Right atrium auricular region (tissue), 2 donors: ENCODE results near the gene COG1. TPM values are rescaled to one million over a fixed set of nuclear protein-coding genes. Genes with fewer than 3 reads are reported as not detected.

Experiments used
- DNase-seq: peaks from one replicate; pipeline ENCODE4 v3.0.0-alpha.2; 2019; ENCODE audit warnings: low spot score
- H3K27ac ChIP-seq, 2 donors: fragments of 200-600 bp; sonication (generic); 1 replicate in 1 of 2; 2 replicates in 1 of 2; pipeline ENCODE4 v1.5.1; 2016 to 2019
- H3K27me3 ChIP-seq, 2 donors: fragments of 200-600 bp; sonication (generic); one replicate each; pipeline versions ENCODE4 v1.5.1 to v1.6.0; 2017 to 2019
- H3K36me3 ChIP-seq: fragments of 200-600 bp; sonication (generic); one replicate; pipeline ENCODE4 v1.5.1; 2016
- H3K4me1 ChIP-seq, 2 donors: fragments of 200-600 bp; sonication (generic); one replicate each; pipeline versions ENCODE4 v1.5.1 to v1.6.0; 2017 to 2019
- H3K4me3 ChIP-seq, 2 donors: fragments of 200-600 bp; sonication (generic); 1 replicate in 1 of 2; 2 replicates in 1 of 2; pipeline ENCODE4 v1.5.1; 2017 to 2019; ENCODE audit warnings: mild to moderate bottlenecking in 1 of 2, moderate library complexity in 1 of 2
- H3K9me3 ChIP-seq, 2 donors: fragments of 200-600 bp; sonication (generic); one replicate each; pipeline ENCODE4 v1.5.1; 2019
- total RNA-seq, 2 donors: library from RNA; depleted of rRNA; stranded (reverse); fragments of >200 nt; gene quantifications; one replicate each; pipeline ENCODE4 v1.1.0, GENCODE V29; 2016
- TF ChIP-seq, protein P1 (sequence below), 2 donors: fragments of 200-600 bp; sonication (generic); IDR thresholded peaks; one replicate each; pipeline ENCODE4 v1.5.1; 2019; ENCODE audit warnings: antibody characterized with exemption in 2 of 2

COG1 gene
- total RNA-seq, 2 donors from 2014 or later: 17.3 to 21.3 TPM

DNA sequence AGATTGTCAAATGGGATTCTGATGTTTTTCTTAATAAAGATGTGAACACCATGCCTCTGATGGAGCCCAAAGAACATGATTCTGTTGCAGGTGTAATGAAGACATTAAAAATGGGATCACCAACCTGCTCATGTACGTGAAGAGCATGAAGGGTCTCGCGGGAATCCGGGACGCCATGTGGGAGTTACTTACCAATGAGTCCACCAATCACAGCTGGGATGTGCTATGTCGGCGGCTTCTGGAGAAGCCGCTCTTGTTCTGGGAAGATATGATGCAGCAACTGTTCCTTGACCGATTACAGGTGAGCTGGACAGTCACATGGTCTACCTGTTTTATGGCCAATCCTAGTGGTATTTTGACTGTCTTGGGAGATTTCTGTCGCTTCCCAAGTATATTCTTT lies 7.6 kb downstream of the COG1 start:
- Histone ChIP-seq H3K4me1 (peaks cover 0 to 25% of the 10 kb centered on the region in 2 donors), H3K27ac (no peak overlapping the region), H3K9me3 (no peaks in the 10 kb centered on the region), H3K4me3 (no peak overlapping the region), H3K36me3 (peaks cover 86% of the 10 kb centered on the region), H3K27me3 (no peaks in the 10 kb centered on the region)
- DNase-seq: no peak
- TF ChIP-seq, protein P1, sequence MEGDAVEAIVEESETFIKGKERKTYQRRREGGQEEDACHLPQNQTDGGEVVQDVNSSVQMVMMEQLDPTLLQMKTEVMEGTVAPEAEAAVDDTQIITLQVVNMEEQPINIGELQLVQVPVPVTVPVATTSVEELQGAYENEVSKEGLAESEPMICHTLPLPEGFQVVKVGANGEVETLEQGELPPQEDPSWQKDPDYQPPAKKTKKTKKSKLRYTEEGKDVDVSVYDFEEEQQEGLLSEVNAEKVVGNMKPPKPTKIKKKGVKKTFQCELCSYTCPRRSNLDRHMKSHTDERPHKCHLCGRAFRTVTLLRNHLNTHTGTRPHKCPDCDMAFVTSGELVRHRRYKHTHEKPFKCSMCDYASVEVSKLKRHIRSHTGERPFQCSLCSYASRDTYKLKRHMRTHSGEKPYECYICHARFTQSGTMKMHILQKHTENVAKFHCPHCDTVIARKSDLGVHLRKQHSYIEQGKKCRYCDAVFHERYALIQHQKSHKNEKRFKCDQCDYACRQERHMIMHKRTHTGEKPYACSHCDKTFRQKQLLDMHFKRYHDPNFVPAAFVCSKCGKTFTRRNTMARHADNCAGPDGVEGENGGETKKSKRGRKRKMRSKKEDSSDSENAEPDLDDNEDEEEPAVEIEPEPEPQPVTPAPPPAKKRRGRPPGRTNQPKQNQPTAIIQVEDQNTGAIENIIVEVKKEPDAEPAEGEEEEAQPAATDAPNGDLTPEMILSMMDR (IDR thresholded peaks at IDR 0.05): no peak

DNA sequence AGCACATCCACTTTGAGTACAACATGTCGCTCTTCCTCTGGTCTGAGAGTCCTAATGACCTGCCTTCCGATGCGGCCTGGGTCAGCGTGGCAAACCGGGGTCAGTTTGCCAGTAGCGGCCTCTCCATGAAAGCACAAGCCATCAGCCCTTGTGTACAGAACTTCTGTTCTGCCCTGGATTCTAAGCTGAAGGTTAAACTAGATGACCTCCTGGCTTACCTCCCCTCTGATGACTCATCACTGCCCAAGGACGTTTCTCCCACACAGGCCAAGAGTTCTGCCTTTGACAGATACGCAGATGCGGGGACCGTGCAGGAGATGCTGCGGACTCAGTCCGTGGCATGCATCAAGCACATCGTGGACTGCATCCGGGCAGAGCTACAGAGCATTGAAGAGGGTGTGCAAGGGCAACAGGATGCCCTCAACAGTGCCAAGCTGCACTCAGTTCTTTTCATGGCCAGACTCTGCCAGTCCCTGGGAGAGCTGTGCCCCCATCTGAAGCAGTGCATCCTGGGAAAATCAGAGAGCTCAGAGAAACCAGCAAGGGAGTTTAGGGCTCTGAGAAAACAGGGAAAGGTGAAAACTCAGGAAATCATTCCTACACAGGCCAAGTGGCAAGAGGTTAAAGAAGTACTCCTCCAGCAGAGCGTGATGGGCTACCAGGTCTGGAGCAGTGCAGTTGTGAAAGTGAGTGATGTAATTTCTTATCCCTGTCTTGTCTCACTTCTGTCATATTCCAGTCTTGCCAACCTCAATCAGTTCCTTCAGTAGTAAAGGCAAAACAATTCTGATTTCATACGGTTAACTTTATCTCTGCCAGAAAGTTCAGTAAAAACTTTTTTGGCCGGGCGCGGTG lies 8.6 kb downstream of the COG1 start:
- no peaks in the 10 kb centered on the region for H3K27me3 ChIP-seq
- DNase-seq: no peak
- peaks cover 0 to 25% of the 10 kb centered on the region in 2 donors for H3K4me1 ChIP-seq
- H3K27ac ChIP-seq: no peak overlapping the region
- no peak overlapping the region for H3K4me3 ChIP-seq
- H3K36me3 ChIP-seq: peaks cover 94% of the 10 kb centered on the region
- no peaks in the 10 kb centered on the region for H3K9me3 ChIP-seq
- TF ChIP-seq, protein P1 (IDR thresholded peaks at IDR 0.05): no peak

DNA sequence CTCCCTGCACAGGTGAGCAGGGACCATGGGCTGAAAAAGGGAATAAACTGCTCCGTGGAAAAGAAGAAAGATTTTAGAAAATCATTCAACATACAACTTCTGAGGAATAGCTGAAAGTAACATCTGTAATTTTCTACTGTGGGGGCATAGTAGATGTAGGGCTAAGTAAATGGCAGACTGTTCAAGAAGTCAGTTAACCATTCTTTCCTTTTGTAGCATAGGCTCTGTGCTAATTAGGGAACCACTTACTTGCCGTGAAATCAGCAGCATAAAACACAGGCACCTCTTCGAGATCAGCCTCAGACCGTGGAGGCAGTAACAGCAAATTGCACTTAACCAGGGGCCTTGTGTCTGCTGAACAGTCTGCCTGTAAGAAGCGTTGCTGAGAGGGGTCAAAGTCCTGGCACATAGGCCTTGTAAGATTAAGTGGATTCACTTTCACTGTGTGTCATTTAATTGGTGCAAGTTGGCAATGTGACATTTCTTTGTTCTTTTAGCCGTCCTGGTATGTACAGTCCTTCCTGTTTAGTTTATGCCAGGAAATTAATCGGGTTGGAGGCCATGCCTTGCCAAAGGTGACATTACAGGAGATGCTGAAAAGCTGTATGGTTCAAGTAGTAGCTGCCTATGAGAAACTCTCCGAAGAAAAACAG lies 10.4 kb downstream of the COG1 start:
- TF ChIP-seq, protein P1 (IDR thresholded peaks at IDR 0.05): no peak
- Histone ChIP-seq H3K27me3 (no peaks in the 10 kb centered on the region), H3K36me3 (peaks cover 94% of the 10 kb centered on the region), H3K4me1 (peaks cover 0 to 25% of the 10 kb centered on the region in 2 donors), H3K27ac (peak overlapping the region in 1 of 2 donors; percentile 48), H3K4me3 (no peak overlapping the region), H3K9me3 (no peaks in the 10 kb centered on the region)
- no peak for DNase-seq

DNA sequence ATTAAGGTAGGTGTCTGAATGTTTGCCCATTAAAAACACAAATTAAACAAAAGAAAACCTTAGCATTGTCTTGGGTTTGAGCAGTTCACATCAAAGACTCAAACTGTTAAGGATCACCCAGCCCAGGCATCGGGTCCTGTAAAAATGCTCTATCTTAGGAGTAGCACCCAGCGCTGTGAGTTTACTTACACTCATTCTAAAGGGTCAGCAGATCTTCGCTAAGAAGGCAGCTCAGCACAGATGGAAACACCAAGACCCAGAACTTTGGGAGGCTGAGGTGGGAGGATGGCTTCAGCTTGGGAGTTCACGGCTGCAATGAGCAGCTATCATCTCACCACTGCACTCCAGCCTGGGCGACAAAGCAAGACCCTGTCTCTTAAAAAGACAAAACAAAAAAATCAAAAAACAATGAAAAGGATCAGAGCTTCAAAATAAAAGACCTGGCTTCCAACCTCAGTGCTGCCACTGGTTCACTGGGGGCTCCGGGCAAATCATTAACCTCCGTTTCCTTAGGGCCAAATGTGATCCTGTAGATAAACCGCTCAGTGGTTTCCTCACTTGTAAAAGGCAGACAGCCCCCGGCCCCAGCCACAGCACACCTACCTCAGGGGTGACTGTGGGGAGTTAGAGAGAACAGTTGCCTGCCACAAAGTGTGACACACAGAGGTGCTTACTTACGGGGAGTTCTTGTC lies 11.1 kb downstream of the COG1 start:
- TF ChIP-seq, protein P1 (IDR thresholded peaks at IDR 0.05): no peak
- H3K27me3 ChIP-seq: no peaks in the 10 kb centered on the region
- DNase-seq: no peak
- H3K4me1 ChIP-seq: peaks cover 0 to 25% of the 10 kb centered on the region in 2 donors
- H3K36me3 ChIP-seq: peaks cover 94% of the 10 kb centered on the region
- no peaks in the 10 kb centered on the region for H3K9me3 ChIP-seq
- no peak overlapping the region for H3K4me3 ChIP-seq
- H3K27ac ChIP-seq: peak overlapping the region in 1 of 2 donors; percentile 48

DNA sequence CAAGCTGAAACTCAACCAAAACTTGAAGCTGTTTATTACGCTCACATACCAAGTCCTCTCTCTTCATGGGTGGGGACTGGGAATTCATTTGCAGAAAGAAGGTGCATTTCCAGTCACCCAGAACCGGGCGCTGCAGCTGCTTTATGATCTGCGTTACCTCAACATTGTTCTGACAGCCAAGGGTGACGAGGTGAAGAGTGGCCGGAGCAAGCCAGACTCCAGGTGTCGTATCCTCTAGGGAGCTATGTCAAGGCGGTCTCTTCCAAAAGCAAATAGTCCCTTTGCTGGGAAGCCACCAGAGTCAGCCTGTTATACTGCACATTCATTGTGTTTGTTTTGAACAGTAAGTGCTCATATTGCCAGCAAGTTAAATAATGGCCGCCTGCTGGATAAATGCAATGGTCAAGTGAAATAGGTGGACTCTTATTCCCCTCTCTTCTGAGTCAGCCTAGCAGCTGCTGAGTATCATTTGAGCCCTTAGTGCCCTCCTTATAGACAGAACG lies 12.7 kb downstream of the COG1 start:
- H3K9me3 ChIP-seq: no peaks in the 10 kb centered on the region
- no peaks in the 10 kb centered on the region for H3K27me3 ChIP-seq
- peaks cover 89% of the 10 kb centered on the region for H3K36me3 ChIP-seq
- H3K27ac ChIP-seq: no peak overlapping the region
- no peak for DNase-seq
- TF ChIP-seq, protein P1 (IDR thresholded peaks at IDR 0.05): no peak
- peaks cover 0 to 28% of the 10 kb centered on the region in 2 donors for H3K4me1 ChIP-seq
- H3K4me3 ChIP-seq: no peak overlapping the region
